Measurements from ENCODE around the gene PRKCB.

Gene PRKCB

GRCh38 chr16:24141917-24142316, 306.1 kb downstream of the PRKCB start:
- H2AFZ ChIP-seq (ENCODE audit: low read depth), result no peak overlapping the region
- no peak overlapping the region for H3K27ac ChIP-seq
- no peak overlapping the region for H3K4me3 ChIP-seq (IDR thresholded peaks at IDR 0.05; ENCODE audit: insufficient read depth, low read depth, low read length)
- no peaks in the 10 kb centered on the region for H3K4me1 ChIP-seq (ENCODE audit: low read depth, poor library complexity, severe bottlenecking)
- H3K4me2 ChIP-seq, result no peak overlapping the region
- no peaks in the 10 kb centered on the region for H3K79me2 ChIP-seq (ENCODE audit: insufficient read depth, low read depth)
- no peaks in the 10 kb centered on the region for H4K20me1 ChIP-seq (ENCODE audit: insufficient read depth)
- H3K9ac ChIP-seq, result no peak overlapping the region
- no peaks in the 10 kb centered on the region for H3K27me3 ChIP-seq (ENCODE audit: insufficient read depth, low read depth)
- no peaks in the 10 kb centered on the region for H3K36me3 ChIP-seq (ENCODE audit: insufficient read depth)
- no peak for TF ChIP-seq CTCF (conservative IDR thresholded peaks at IDR 0.05; ENCODE audit: low read depth, low read length)

- Histone ChIP-seq H2AFZ (ENCODE audit: low read depth) (no peak overlapping the region), H3K4me3 (IDR thresholded peaks at IDR 0.05; ENCODE audit: insufficient read depth, low read depth, low read length) (no peak overlapping the region), H3K27me3 (ENCODE audit: insufficient read depth, low read depth) (no peaks in the 10 kb centered on the region), H3K27ac (no peak overlapping the region), H3K79me2 (ENCODE audit: insufficient read depth, low read depth) (no peaks in the 10 kb centered on the region), H3K9ac (no peak overlapping the region), H4K20me1 (ENCODE audit: insufficient read depth) (no peaks in the 10 kb centered on the region), H3K36me3 (ENCODE audit: insufficient read depth) (no peaks in the 10 kb centered on the region), H3K4me2 (no peak overlapping the region), H3K4me1 (ENCODE audit: low read depth, poor library complexity, severe bottlenecking) (no peaks in the 10 kb centered on the region)
- TF ChIP-seq CTCF (conservative IDR thresholded peaks at IDR 0.05; ENCODE audit: low read depth, low read length), result no peak
Measured at GRCh38 chr16:24145927-24146326, 310.1 kb downstream of the PRKCB start.

GRCh38 chr16:24146518-24146917, 310.7 kb downstream of the PRKCB start:
- H3K27me3 ChIP-seq (ENCODE audit: insufficient read depth, low read depth), result no peaks in the 10 kb centered on the region
- H3K4me1 ChIP-seq (ENCODE audit: low read depth, poor library complexity, severe bottlenecking), result no peaks in the 10 kb centered on the region
- TF ChIP-seq CTCF (conservative IDR thresholded peaks at IDR 0.05; ENCODE audit: low read depth, low read length), result no peak
- no peak overlapping the region for H3K4me2 ChIP-seq
- no peak overlapping the region for H3K4me3 ChIP-seq (IDR thresholded peaks at IDR 0.05; ENCODE audit: insufficient read depth, low read depth, low read length)
- H3K27ac ChIP-seq, result no peak overlapping the region
- no peaks in the 10 kb centered on the region for H4K20me1 ChIP-seq (ENCODE audit: insufficient read depth)
- H3K36me3 ChIP-seq (ENCODE audit: insufficient read depth), result no peaks in the 10 kb centered on the region
- H3K79me2 ChIP-seq (ENCODE audit: insufficient read depth, low read depth), result no peaks in the 10 kb centered on the region
- H3K9ac ChIP-seq, result no peak overlapping the region
- no peak overlapping the region for H2AFZ ChIP-seq (ENCODE audit: low read depth)

- Histone ChIP-seq H3K4me2 (no peak overlapping the region), H3K9ac (no peak overlapping the region), H3K4me3 (IDR thresholded peaks at IDR 0.05; ENCODE audit: insufficient read depth, low read depth, low read length) (no peak overlapping the region), H3K27me3 (ENCODE audit: insufficient read depth, low read depth) (no peaks in the 10 kb centered on the region), H3K79me2 (ENCODE audit: insufficient read depth, low read depth) (no peaks in the 10 kb centered on the region), H3K4me1 (ENCODE audit: low read depth, poor library complexity, severe bottlenecking) (no peaks in the 10 kb centered on the region), H2AFZ (ENCODE audit: low read depth) (no peak overlapping the region), H3K27ac (no peak overlapping the region), H3K36me3 (ENCODE audit: insufficient read depth) (no peaks in the 10 kb centered on the region), H4K20me1 (ENCODE audit: insufficient read depth) (no peaks in the 10 kb centered on the region)
- TF ChIP-seq CTCF (conservative IDR thresholded peaks at IDR 0.05; ENCODE audit: low read depth, low read length), result no peak
Measured at GRCh38 chr16:24149102-24149501, 313.3 kb downstream of the PRKCB start.

GRCh38 chr16:24150282-24150681, 314.5 kb downstream of the PRKCB start:
- H2AFZ ChIP-seq (ENCODE audit: low read depth), result no peak overlapping the region
- no peak overlapping the region for H3K9ac ChIP-seq
- no peak overlapping the region for H3K27ac ChIP-seq
- no peak overlapping the region for H3K4me3 ChIP-seq (IDR thresholded peaks at IDR 0.05; ENCODE audit: insufficient read depth, low read depth, low read length)
- no peak for TF ChIP-seq CTCF (conservative IDR thresholded peaks at IDR 0.05; ENCODE audit: low read depth, low read length)
- H3K79me2 ChIP-seq (ENCODE audit: insufficient read depth, low read depth), result no peaks in the 10 kb centered on the region
- no peaks in the 10 kb centered on the region for H3K4me1 ChIP-seq (ENCODE audit: low read depth, poor library complexity, severe bottlenecking)
- no peaks in the 10 kb centered on the region for H4K20me1 ChIP-seq (ENCODE audit: insufficient read depth)
- no peaks in the 10 kb centered on the region for H3K27me3 ChIP-seq (ENCODE audit: insufficient read depth, low read depth)
- H3K4me2 ChIP-seq, result no peak overlapping the region
- no peaks in the 10 kb centered on the region for H3K36me3 ChIP-seq (ENCODE audit: insufficient read depth)
